ENCODE results near the gene MRPL28.
"Not testable (repeated sequence)": the region's sequence is repeated elsewhere in the genome, so short reads cannot be mapped to it uniquely, and the experiment has no call there.

The MRPL28 gene

DNA sequence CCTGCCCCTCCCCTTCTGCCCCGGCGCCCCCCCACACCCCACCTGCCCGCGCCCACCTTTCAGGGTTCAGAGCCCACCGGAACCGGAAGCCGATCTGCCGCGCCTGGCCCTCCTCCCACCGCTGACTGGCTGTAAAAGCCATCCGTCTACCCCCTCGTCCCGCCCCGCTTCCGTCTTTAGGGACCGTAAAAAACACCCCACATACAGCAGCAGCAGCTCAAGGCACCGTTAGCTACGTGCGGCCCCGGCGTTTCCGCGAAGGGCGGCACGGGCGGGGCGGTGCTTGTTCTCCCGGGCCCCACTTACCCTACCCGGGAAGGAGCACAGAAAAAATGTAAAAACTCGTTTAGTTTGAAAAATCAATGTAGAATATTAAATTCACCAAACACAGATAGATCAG is at the start of gene MRPL28:
TSS of gene MRPL28 (minus strand) at position 96 of the 400 bp plus-strand sequence. CDS start 320 bp downstream, outside the sequence.
- DNase-seq = peak; percentile 87 to 98 (median 94)

- not testable (repeated sequence) for DNase-seq
These were observed 44.8 kb upstream of the MRPL28 start for GRCh38 chr16:415170-415498.

GRCh38 chr16:414395-415169 is 44.2 kb upstream of the MRPL28 start:
- no peak for DNase-seq

- no peak for DNase-seq
These were observed 41.4 kb upstream of the MRPL28 start for GRCh38 chr16:411576-412265.

DNA sequence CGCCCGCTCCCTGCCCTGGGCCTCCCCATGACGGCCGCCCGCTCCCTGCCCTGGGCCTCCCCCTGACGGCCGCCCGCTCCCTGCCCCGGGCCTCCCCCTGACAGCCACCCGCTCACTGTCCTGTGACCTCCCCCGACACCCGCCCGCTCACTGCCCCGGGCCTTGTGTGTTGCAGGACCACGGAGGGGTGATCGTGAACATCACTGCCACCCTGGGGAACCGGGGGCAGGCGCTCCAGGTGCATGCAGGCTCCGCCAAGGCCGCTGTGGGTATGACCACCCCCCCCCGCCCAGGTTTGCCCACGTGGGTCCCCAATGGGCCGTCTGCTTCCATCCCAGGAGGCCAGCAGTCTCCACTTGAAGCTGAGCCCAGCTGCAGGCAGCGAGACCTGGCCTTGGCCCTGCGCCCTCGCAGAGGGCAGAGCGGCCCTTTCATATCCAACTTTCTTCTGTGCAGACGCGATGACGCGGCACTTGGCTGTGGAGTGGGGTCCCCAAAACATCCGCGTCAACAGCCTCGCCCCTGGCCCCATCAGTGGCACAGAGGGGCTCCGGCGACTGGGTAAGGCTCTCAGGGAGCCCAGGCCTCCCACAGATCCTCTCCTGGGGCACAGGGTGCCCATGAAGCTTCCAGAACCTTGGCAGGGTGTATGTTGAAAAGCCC is 40.3 kb upstream of the MRPL28 start:
- DNase-seq = no peak

- no peak for DNase-seq
These were observed 36.9 kb upstream of the MRPL28 start for GRCh38 chr16:407253-407652.

GRCh38 chr16:405548-406506 is 35.5 kb upstream of the MRPL28 start:
- DNase-seq = no peak

GRCh38 chr16:404971-405486 is 34.7 kb upstream of the MRPL28 start:
- no peak for DNase-seq

- peak; percentile 88 to 97 (median 93) for DNase-seq
These were observed 31.4 kb upstream of the MRPL28 start, which contains the start of gene DECR2 for GRCh38 chr16:401468-402348. DECR2 (plus strand) TSS chr16:401885; CDS start chr16:401964, 79 bp downstream.

DNA sequence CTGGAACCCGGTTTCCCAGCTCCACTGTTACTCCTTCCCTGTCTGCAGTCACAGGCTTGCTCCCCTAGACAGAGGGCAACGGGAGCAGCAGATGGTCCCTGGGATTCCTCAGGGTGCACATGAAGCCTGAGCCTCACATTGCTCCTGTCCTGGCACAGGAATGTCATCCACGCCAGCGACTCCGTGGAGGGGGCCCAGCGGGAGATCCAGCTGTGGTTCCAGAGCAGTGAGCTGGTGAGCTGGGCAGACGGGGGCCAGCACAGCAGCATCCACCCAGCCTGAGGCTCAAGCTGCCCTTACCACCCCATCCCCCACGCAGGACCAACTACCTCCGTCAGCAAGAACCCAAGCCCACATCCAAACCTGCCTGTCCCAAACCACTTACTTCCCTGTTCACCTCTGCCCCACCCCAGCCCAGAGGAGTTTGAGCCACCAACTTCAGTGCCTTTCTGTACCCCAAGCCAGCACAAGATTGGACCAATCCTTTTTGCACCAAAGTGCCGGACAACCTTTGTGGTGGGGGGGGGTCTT is 29.8 kb upstream of the MRPL28 start:
- DNase-seq = no peak

- DNase-seq = no peak
These were observed 29.1 kb upstream of the MRPL28 start for GRCh38 chr16:399340-400019.

DNA sequence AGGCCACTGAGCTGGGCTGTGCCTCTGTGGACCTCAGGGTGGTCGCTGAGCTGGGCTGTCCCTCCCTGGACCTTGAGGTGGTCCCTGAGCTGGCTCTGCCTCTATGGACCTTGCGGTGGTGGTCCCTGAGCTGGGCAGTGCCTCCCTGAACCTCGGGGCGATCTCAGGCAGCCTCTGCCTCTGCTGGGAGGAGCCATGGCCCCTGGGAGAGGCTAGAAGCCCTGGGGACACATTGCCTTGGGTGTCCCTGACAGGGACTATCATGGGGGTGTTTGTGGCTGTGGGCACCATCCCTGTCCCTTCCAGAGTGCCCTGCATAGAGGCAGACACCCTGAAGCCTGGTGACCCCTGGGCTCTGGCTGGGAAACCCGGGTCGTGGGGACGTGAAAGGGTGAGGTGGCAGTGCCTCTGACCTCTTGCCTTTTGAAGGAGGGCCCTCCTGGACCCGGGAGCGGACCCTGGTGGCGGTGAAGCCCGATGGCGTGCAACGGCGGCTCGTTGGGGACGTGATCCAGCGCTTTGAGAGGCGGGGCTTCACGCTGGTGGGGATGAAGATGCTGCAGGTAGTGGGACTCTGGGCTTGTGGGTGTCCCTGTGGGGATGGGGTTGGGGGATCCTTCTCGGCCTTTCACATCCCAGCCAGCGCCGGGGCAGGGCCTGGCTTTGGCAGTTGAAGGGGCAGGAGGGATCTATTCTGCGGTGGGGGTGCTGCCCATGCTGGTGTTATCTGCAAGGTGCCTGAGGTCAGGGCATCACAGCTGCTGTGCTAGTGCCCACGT is 28.4 kb upstream of the MRPL28 start:
- DNase-seq = no peak

DNA sequence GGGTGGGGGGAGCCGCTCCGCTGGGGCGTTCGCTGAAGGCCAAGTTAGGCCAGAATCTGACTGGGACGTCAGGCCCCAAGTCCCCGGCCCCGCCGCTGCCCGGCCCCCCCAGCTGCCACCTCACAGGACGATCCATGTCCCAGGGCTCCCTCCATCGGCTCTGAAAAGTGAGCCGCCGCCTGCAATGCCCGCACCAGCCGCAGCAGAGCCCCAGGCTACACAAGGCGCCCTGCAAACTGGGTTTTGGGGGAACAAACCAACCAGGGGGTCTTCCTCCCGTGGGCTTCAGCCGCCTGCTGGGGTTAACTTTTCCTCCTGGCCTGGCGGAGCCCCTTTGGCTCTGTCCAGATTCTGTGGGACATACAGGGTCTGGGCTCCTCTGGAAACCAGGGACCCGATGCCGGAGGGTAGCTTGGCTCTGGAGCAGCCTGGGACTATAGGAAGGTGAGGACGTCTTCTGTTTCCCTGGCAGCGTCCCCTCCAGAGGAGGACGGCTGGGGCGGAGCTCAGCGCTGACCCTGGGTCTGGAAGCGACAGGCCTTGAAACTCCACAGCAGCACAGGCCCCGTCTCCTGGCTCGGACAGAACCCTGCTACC is 27.5 kb upstream of the MRPL28 start:
- peak in 1 of 3 experiments; percentile 15 for DNase-seq

DNA sequence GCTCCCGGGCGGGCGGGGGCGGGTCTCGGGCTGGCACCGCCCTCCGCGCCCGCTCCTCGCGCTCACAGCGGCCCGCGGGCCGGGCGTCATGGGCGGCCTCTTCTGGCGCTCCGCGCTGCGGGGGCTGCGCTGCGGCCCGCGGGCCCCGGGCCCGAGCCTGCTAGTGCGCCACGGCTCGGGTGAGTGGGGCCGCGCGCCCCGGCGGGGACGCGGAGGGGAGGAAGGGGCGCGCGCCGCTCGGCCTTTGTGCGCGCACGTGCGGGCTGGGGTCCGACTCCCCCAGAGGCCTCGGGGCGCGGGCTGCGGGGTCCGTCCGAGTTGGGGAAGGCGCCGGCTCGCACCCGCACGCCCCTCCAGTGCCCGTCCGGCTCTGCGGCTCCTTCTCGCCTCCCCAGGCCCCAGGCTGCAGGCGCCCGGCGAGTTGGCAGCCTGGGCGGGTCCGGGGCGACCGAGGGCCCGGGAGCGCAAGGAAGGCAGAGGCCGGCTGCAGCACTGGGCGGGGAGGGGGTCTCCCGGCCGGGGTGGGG is 26.9 kb upstream of the MRPL28 start, which contains the start of gene NME4:
TSS of gene NME4 (plus strand) at position 65 of the 527 bp plus-strand sequence. CDS start at position 89, 24 bp downstream.
- peak in 2 of 3 experiments; percentile 40 to 72 for DNase-seq

GRCh38 chr16:396605-397004 is 26.3 kb upstream of the MRPL28 start:
- peak in 2 of 3 experiments; percentile 47 to 72 for DNase-seq

DNA sequence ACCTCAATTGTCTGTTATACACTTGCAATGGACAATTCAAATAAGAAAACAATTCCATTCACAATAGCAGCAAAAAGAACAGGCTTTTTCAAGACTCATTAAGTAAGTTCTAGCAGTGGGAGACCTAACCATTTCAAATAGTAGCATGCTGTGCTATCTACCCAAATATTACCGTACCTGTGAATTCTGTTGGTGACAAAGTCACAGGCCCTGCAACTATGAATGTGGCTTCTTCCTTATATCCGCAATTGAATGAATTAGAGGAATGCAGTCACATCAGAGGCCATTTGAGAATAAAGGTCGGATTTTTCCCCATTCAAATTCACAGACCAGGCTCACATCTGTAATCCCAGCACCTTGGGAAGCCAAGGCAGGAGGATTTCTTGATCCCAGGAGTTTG is 25.9 kb upstream of the MRPL28 start:
- peak; percentile 35 to 83 (median 47) for DNase-seq

DNA sequence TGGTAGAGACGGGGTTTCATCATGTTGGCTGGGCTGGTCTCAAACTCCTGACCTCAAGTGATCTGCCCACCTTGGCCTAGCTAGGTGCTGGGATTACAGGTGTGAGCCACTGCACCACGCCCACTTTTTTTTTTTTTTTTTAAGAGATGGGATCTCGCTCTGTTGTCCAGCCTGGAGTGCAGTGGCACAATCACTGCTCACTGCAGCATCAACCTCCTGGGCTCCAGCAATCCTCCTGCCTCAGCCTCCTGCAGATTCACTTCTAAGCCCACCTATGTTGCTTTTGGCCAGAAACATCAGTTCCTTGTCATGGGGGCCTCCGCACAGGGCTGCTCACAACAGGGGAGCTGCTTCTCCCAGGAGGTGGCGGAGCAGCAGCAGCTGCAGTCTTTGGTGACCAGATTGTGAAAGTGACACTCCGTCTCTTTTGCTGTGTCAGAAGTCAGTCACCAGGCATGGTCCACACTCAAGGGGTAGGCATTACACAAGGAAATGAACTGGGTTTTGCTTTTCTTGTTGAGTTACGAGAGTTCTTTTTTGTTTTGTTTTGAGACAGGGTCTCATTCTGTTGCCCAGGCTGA is 22.2 kb upstream of the MRPL28 start:
- DNase-seq = no peak

DNA sequence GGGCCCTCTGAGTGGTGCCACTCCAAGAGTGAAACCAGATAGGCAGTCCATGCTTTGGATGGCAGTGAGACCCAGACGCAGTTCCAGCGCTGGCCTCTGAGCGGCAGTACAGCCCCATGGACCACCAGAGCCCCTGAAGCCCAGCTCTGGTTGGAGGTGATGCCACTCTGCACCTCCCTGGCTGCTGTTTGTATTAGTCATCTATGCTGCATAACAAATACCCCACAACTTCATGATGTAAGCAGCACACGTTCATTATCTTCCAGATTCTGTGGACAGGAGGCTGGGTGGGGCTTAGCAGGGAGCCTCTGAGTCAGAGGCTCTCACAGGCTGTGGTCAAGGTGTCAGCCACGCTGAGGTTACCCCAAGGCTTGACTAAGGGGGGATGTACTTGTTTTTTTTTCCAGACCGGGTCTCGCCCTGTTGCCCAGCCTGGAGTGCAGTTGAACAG is 21.6 kb upstream of the MRPL28 start:
- DNase-seq = peak; percentile 30 to 73 (median 61)

Data from NCI-H1417 (cell line).